Transverse colon (tissue), 4 donors: ENCODE measurements around the gene MPLKIP.

Source experiments
- CTCF ChIP-seq, 5 experiments: fragments of 200-600 bp in 3 of 5; fragments of 450-650 bp in 2 of 5; sonication (generic) in 3 of 5; IDR thresholded peaks; 1 replicate in 2 of 5; 2 replicates in 3 of 5; pipeline ENCODE4 v1.5.1; 2016 to 2017; ENCODE audit warnings: antibody characterized with exemption in 5 of 5, inconsistent platforms in 3 of 5, mild to moderate bottlenecking in 2 of 5, moderate library complexity in 1 of 5
- POLR2A ChIP-seq: fragments of 450-650 bp; IDR thresholded peaks from one replicate; pipeline ENCODE4 v1.6.1; 2016; ENCODE audit warnings: antibody characterized with exemption, mild to moderate bottlenecking, moderate library complexity
- POLR2AphosphoS5 ChIP-seq, 3 donors: sonication (generic); formaldehyde crosslinking; IDR thresholded peaks; one replicate each; pipeline ENCODE4 v1.6.1; 2016; ENCODE audit warnings: antibody characterized with exemption in 3 of 3

GRCh38 chr7:40122940-40123254 lies 11.5 kb downstream of the MPLKIP start:
- no peak for TF ChIP-seq POLR2A
- TF ChIP-seq CTCF (IDR thresholded peaks at IDR 0.05), result no peak
- no peak for TF ChIP-seq POLR2AphosphoS5 (IDR thresholded peaks at IDR 0.05)
